Ramos (cell line): ENCODE results near the gene CSNK2A1.

Source experiments
- in situ Hi-C: fragments of 300-500 bp; cut with MboI; formaldehyde crosslinking; loops from one replicate; pipeline ENCODE4 v1.14.3; 2022; ENCODE audit warnings: low sequenced_read_pairs; ENCODE audit not compliant: unreplicated experiment

Gene CSNK2A1

GRCh38 chr20:434661-435419 lies 108.8 kb downstream of the CSNK2A1 start:
- in situ Hi-C loops = no loop called here

GRCh38 chr20:434221-434620 lies 109.4 kb downstream of the CSNK2A1 start:
- in situ Hi-C loops = no loop called here

GRCh38 chr20:433300-433975 lies 110.2 kb downstream of the CSNK2A1 start:
- in situ Hi-C loops = no loop called here

DNA sequence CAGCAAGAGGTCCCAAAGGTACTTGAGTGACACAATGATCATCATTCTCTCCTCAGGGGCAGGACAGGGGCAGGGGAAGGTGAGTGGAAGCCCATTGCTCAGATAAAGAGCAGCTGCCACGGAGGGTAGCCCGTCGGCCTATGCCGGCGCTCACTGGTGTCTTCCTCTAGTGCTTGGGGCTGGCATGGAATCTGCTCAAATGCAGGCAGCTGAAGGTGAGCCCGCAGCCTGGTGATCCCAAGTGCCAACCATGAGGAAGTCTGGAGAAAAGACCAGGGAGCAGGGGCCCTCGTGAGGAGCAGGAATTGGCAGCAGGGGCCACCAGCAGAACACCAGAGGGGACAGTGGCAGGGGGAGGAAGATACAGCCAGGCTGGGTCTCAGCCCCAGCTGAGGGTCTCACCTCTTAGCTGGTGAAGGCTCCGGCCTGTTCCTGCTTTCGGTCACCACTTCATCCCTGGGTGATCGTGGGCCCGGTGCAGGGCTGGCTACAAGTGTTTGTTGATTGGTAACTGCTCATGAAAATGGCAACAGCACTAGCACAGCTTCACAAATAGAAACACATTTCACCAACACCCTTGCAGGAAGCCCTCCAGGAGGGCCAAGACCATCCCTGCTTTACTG lies 110.8 kb downstream of the CSNK2A1 start:
- in situ Hi-C loops = no loop called here

GRCh38 chr20:432208-432607 lies 111.4 kb downstream of the CSNK2A1 start:
- in situ Hi-C loops = no loop called here

- in situ Hi-C loops = no loop called here
These were observed 112.3 kb downstream of the CSNK2A1 start for GRCh38 chr20:431012-431904.

GRCh38 chr20:430091-430999 lies 113.2 kb downstream of the CSNK2A1 start:
- in situ Hi-C loops = no loop called here

DNA sequence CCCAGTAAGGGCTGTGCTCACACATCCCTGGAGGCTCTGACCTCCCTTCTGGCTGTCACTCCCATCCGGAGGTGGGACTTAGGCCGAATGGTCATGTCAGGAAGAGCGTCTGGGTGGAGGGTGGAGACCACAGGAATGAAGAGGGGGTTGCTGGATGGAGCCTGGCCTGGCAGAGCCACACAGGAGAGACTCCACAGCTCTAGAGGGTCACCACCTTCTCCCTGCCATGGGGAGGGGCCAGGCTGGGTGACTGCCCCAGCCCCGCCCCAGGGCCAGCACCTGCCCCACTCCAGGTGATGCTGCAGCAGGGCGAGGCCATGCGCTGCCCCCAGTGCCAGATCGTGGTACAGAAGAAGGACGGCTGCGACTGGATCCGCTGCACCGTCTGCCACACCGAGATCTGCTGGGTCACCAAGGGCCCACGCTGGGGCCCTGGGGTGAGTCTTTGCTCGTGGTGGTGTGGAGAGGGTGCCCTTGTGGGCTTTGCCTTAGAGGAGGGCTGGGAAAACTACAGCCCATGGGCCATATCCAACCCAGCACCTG lies 114.9 kb downstream of the CSNK2A1 start:
- in situ Hi-C loops = no loop called here

DNA sequence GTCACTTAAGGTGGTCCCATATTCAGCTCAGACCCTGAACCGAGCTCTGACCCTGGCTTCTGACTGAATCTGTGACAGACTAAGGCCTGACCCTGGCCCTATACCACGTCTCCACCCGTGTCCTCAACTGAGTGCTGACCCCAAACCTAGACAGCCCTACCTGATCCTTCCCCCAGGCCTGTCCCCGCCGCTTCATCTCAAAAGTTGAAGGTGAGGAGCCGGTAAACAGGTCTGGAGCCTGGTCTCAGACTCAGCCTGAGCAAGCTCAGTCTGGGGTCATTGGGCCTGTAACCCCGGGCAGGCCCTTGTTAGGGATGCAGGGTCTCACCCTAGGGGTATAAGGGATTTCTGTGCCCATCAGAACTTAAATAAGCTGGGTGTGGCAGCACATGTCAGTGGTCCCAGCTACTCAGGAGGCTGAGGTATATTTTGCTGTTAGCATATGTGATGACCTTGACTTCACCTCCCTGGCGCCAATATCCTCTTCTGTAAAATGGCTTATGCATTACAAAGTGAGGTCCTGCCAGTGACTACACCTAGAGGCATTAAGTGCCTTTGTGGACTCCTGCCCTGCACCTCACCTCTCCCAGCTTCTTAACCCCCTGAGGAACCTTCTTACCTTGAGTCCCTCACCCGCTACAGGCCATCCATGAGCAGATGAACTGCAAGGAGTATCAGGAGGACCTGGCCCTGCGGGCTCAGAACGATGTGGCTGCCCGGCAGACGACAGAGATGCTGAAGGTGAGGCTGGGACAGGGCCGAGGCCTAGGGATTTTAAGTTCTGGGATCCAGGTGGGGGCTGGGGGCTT lies 115.5 kb downstream of the CSNK2A1 start:
- in situ Hi-C loops = no loop called here

DNA sequence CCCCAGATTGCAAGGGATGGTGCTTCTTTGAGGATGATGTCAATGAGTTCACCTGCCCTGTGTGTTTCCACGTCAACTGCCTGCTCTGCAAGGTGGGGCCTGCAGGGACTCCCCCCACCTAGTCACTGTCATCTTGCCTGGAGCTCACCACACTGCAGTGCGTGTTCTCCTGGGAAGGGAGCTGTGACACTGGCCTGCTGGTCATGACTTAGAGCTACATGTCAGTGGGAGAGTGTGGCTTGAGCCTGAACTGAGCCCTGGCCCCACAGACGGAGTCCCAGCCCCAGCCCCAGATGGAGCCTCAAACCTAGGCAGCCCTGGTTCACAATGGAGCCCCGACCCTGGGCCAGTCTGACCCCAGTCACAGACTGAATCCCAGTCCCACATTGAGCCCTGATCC lies 116.2 kb downstream of the CSNK2A1 start:
- in situ Hi-C loops = no loop called here

DNA sequence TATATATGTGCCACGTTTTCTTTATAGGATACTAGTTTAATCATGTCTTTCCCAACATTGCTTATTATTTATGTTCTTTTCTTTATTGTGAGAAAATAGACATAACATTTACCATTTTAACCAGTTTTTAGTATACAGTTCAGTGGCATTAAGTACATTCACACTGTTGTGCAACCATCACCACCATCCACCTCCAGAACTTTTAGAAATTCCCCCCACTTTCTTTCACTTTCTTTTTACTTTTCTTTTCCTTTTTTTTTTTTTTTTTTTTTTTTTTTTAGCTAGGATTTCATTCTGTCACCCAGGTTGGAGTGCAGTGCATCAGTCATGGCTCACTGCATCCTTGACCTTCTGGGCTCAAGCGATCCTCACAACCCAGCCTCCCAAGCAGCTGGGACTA lies 117.0 kb downstream of the CSNK2A1 start:
- in situ Hi-C loops = no loop called here
